ENCODE measurements around the gene CLDN1.

The CLDN1 gene

GRCh38 chr3:190265126-190265525 lies 57.1 kb downstream of the CLDN1 start:
- WGBS (ENCODE audit: extremely low coverage, insufficient coverage, insufficient read length) = no CpG with 5 or more reads among the region's 1 CpG
- no peak overlapping the region for H4K91ac ChIP-seq (ENCODE audit: low read depth, low read length)

GRCh38 chr3:190261740-190262139 lies 60.5 kb downstream of the CLDN1 start:
- Histone ChIP-seq H2AK5ac (ENCODE audit: low read length) (no peak overlapping the region), H3K79me1 (ENCODE audit: low read length) (no peaks in the 10 kb centered on the region), H2BK12ac (ENCODE audit: low read length) (no peak overlapping the region), H3K36me3 (ENCODE audit: control insufficient read depth in 1 of 2, insufficient read depth in 2 of 2, low read length in 2 of 2) (no peaks in the 10 kb centered on the region), H3K4me2 (ENCODE audit: low read length) (no peak overlapping the region), H3K18ac (ENCODE audit: low read length) (no peak overlapping the region), H3K27me3 (ENCODE audit: insufficient read depth, low read length) (no peaks in the 10 kb centered on the region), H3K14ac (ENCODE audit: low read length) (no peak overlapping the region), H2BK5ac (ENCODE audit: low read depth, low read length, poor library complexity) (no peak overlapping the region), H4K91ac (ENCODE audit: low read depth, low read length) (no peak overlapping the region), H3K4ac (ENCODE audit: low read depth, low read length) (no peak overlapping the region), H3K23ac (ENCODE audit: low read length) (no peak overlapping the region), H2BK120ac (ENCODE audit: insufficient read depth, low read length, poor library complexity) (no peak overlapping the region), H3K9ac (ENCODE audit: low read length) (no peak overlapping the region), H3K79me2 (ENCODE audit: control insufficient read depth, insufficient read depth, low read length, poor library complexity) (no peaks in the 10 kb centered on the region), H3K4me3 (ENCODE audit: low read depth, low read length) (no peak overlapping the region), H4K8ac (ENCODE audit: low read depth, low read length) (no peak overlapping the region), H4K12ac (ENCODE audit: low read depth, low read length) (no peak overlapping the region), H2AFZ (ENCODE audit: insufficient read depth, low read length, poor library complexity) (no peak overlapping the region), H3K27ac (ENCODE audit: low read depth, low read length) (no peak overlapping the region), H3K9me3 (ENCODE audit: insufficient read depth, low read depth, low read length) (no peaks in the 10 kb centered on the region), H3K4me1 (ENCODE audit: control insufficient read depth in 1 of 2, insufficient read depth in 2 of 2, low read length in 2 of 2) (peaks cover 3 to 4% of the 10 kb centered on the region in 2 experiments)
- DNase-seq = peak; percentile 80 to 87

More at GRCh38 chr3:190265126-190265525, 57.1 kb downstream of the CLDN1 start:
- Histone ChIP-seq H3K4me3 (ENCODE audit: low read depth, low read length) (no peak overlapping the region), H3K27ac (ENCODE audit: low read depth, low read length) (no peak overlapping the region), H2BK5ac (ENCODE audit: low read depth, low read length, poor library complexity) (no peak overlapping the region), H2BK120ac (ENCODE audit: insufficient read depth, low read length, poor library complexity) (no peak overlapping the region), H3K9me3 (ENCODE audit: insufficient read depth, low read depth, low read length) (no peaks in the 10 kb centered on the region), H3K18ac (ENCODE audit: low read length) (no peak overlapping the region), H3K79me1 (ENCODE audit: low read length) (no peaks in the 10 kb centered on the region), H3K36me3 (ENCODE audit: control insufficient read depth in 1 of 2, insufficient read depth in 2 of 2, low read length in 2 of 2) (no peaks in the 10 kb centered on the region), H3K27me3 (ENCODE audit: insufficient read depth, low read length) (no peaks in the 10 kb centered on the region), H4K12ac (ENCODE audit: low read depth, low read length) (no peak overlapping the region), H3K14ac (ENCODE audit: low read length) (no peak overlapping the region), H3K23ac (ENCODE audit: low read length) (no peak overlapping the region), H3K4me2 (ENCODE audit: low read length) (no peak overlapping the region), H2AFZ (ENCODE audit: insufficient read depth, low read length, poor library complexity) (no peak overlapping the region), H3K4ac (ENCODE audit: low read depth, low read length) (no peak overlapping the region), H3K79me2 (ENCODE audit: control insufficient read depth, insufficient read depth, low read length, poor library complexity) (no peaks in the 10 kb centered on the region), H3K9ac (ENCODE audit: low read length) (no peak overlapping the region), H4K8ac (ENCODE audit: low read depth, low read length) (no peak overlapping the region), H2BK12ac (ENCODE audit: low read length) (no peak overlapping the region), H3K4me1 (ENCODE audit: control insufficient read depth in 1 of 2, insufficient read depth in 2 of 2, low read length in 2 of 2) (peaks cover 3 to 4% of the 10 kb centered on the region in 2 experiments), H2AK5ac (ENCODE audit: low read length) (no peak overlapping the region)
- DNase-seq = peak; percentile 11 to 72

GRCh38 chr3:190261015-190261414 lies 61.2 kb downstream of the CLDN1 start:
- H3K4ac ChIP-seq (ENCODE audit: low read depth, low read length) = no peak overlapping the region
- H3K9ac ChIP-seq (ENCODE audit: low read length) = no peak overlapping the region
- H4K8ac ChIP-seq (ENCODE audit: low read depth, low read length) = no peak overlapping the region
- H3K4me2 ChIP-seq (ENCODE audit: low read length) = no peak overlapping the region
- H4K12ac ChIP-seq (ENCODE audit: low read depth, low read length) = no peak overlapping the region
- no peak overlapping the region for H2BK12ac ChIP-seq (ENCODE audit: low read length)
- no peak overlapping the region for H3K18ac ChIP-seq (ENCODE audit: low read length)
- no peaks in the 10 kb centered on the region for H3K79me2 ChIP-seq (ENCODE audit: control insufficient read depth, insufficient read depth, low read length, poor library complexity)
- H3K36me3 ChIP-seq (ENCODE audit: control insufficient read depth in 1 of 2, insufficient read depth in 2 of 2, low read length in 2 of 2) = no peaks in the 10 kb centered on the region
- H2AFZ ChIP-seq (ENCODE audit: insufficient read depth, low read length, poor library complexity) = no peak overlapping the region
- no peak overlapping the region for H2BK120ac ChIP-seq (ENCODE audit: insufficient read depth, low read length, poor library complexity)
- H3K23ac ChIP-seq (ENCODE audit: low read length) = no peak overlapping the region
- H2AK5ac ChIP-seq (ENCODE audit: low read length) = no peak overlapping the region
- H3K27me3 ChIP-seq (ENCODE audit: insufficient read depth, low read length) = no peaks in the 10 kb centered on the region
- no peak overlapping the region for H3K27ac ChIP-seq (ENCODE audit: low read depth, low read length)
- H4K91ac ChIP-seq (ENCODE audit: low read depth, low read length) = no peak overlapping the region
- H3K4me3 ChIP-seq (ENCODE audit: low read depth, low read length) = no peak overlapping the region
- no peak for DNase-seq
- WGBS (ENCODE audit: extremely low coverage, insufficient coverage, insufficient read length) = no CpG with 5 or more reads among the region's 3 CpGs
- no peaks in the 10 kb centered on the region for H3K9me3 ChIP-seq (ENCODE audit: insufficient read depth, low read depth, low read length)
- H3K14ac ChIP-seq (ENCODE audit: low read length) = no peak overlapping the region
- H2BK5ac ChIP-seq (ENCODE audit: low read depth, low read length, poor library complexity) = no peak overlapping the region
- H3K4me1 ChIP-seq (ENCODE audit: control insufficient read depth in 1 of 2, insufficient read depth in 2 of 2, low read length in 2 of 2) = peaks cover 3 to 4% of the 10 kb centered on the region in 2 experiments
- no peaks in the 10 kb centered on the region for H3K79me1 ChIP-seq (ENCODE audit: low read length)

GRCh38 chr3:190260301-190260700 lies 61.9 kb downstream of the CLDN1 start:
- no peak overlapping the region for H3K14ac ChIP-seq (ENCODE audit: low read length)
- no peak overlapping the region for H3K4me2 ChIP-seq (ENCODE audit: low read length)
- H3K36me3 ChIP-seq (ENCODE audit: control insufficient read depth in 1 of 2, insufficient read depth in 2 of 2, low read length in 2 of 2) = no peaks in the 10 kb centered on the region
- H3K9ac ChIP-seq (ENCODE audit: low read length) = no peak overlapping the region
- H3K79me1 ChIP-seq (ENCODE audit: low read length) = no peaks in the 10 kb centered on the region
- H2AFZ ChIP-seq (ENCODE audit: insufficient read depth, low read length, poor library complexity) = no peak overlapping the region
- no peak overlapping the region for H4K12ac ChIP-seq (ENCODE audit: low read depth, low read length)
- H2BK12ac ChIP-seq (ENCODE audit: low read length) = no peak overlapping the region
- H3K79me2 ChIP-seq (ENCODE audit: control insufficient read depth, insufficient read depth, low read length, poor library complexity) = no peaks in the 10 kb centered on the region
- no peak overlapping the region for H3K18ac ChIP-seq (ENCODE audit: low read length)
- H2BK5ac ChIP-seq (ENCODE audit: low read depth, low read length, poor library complexity) = no peak overlapping the region
- H3K23ac ChIP-seq (ENCODE audit: low read length) = no peak overlapping the region
- H3K4ac ChIP-seq (ENCODE audit: low read depth, low read length) = no peak overlapping the region
- H4K8ac ChIP-seq (ENCODE audit: low read depth, low read length) = no peak overlapping the region
- no peak for DNase-seq
- H2AK5ac ChIP-seq (ENCODE audit: low read length) = no peak overlapping the region
- no peak overlapping the region for H2BK120ac ChIP-seq (ENCODE audit: insufficient read depth, low read length, poor library complexity)
- no peaks in the 10 kb centered on the region for H3K27me3 ChIP-seq (ENCODE audit: insufficient read depth, low read length)
- H3K4me1 ChIP-seq (ENCODE audit: control insufficient read depth in 1 of 2, insufficient read depth in 2 of 2, low read length in 2 of 2) = peaks cover 0 to 1% of the 10 kb centered on the region in 2 experiments
- no peak overlapping the region for H3K27ac ChIP-seq (ENCODE audit: low read depth, low read length)
- H3K4me3 ChIP-seq (ENCODE audit: low read depth, low read length) = no peak overlapping the region
- no peaks in the 10 kb centered on the region for H3K9me3 ChIP-seq (ENCODE audit: insufficient read depth, low read depth, low read length)
- no CpG with 5 or more reads among the region's 2 CpGs for WGBS (ENCODE audit: extremely low coverage, insufficient coverage, insufficient read length)
- H4K91ac ChIP-seq (ENCODE audit: low read depth, low read length) = no peak overlapping the region

Data from trophoblast cell (in vitro differentiated cells and primary cell).